Mammary microvascular endothelial cell (primary cell): Measurements from ENCODE around the gene GOLGA6L26. TPM values are rescaled to one million over a fixed set of nuclear protein-coding genes. Genes with fewer than 3 reads are reported as not detected.

Experiments used
- total RNA-seq: library from RNA; depleted of rRNA; stranded (reverse); fragments of >200 nt; gene quantifications from 2 replicates; pipeline ENCODE4 v1.2.3, GENCODE V29; 2015

The GOLGA6L26 gene, protein sequence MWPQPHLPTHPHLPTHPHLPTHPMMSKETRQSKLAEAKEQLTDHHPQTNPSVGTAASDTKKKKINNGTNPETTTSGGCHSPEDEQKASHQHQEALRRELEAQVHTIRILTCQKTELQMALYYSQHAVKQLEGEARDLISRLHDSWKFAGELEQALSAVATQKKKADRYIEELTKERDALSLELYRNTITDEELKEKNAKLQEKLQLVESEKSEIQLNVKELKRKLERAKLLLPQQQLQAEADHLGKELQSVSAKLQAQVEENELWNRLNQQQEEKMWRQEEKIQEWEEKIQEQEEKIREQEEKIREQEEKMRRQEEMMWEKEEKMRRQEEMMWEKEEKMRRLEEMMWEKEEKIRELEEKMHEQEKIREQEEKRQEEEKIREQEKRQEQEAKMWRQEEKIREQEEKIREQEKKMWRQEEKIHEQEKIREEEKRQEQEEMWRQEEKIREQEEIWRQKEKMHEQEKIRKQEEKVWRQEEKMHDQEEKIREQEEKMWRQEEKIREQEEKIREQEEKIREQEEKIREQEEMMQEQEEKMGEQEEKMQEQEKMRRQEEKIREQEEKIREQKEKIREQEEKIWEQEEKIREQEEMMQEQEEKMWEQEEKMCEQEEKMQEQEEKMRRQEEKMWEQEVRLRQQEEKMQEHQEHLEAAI
- not detected in 2 replicates for total RNA-seq

GRCh38 chr15:23334096-23334495, at the start of gene GOLGA6L26:
Gene GOLGA6L26, minus strand, starts transcription at chr15:23334196. Its CDS starts 61 bp downstream, at chr15:23334135.

DNA sequence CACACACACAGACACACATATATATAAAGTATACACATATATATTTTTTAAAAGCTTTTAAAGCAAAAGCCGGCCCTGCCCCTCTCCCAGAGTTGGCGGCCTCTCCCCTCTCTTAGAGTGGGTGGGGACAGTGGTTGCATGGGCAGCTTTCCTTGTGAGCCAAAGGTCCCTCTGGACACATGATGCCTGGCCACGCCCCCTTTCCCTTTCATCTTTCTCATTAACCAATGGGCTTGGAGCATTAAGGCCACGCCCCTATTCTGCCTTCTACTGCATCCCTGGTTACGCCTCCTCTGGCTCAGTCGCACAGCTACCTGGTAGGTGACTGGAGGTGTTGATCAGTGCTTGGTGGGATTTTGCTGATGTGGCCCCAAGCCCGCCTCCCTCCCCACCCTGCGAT, 20.5 kb upstream of the GOLGA6L26 start, which contains the start of gene GOLGA8S:
GOLGA8S (plus strand) TSS at position 301 of the 400 bp plus-strand sequence; CDS start at position 363, 62 bp downstream.

Other genes with a start within 250 kb of the GOLGA6L26 start
- gene GOLGA6L1, start 197.4 kb downstream of the GOLGA6L26 start, total RNA-seq = not detected in 2 replicates
- 0.07 TPM in 1 of 2 replicates, not detected in the other for gene GOLGA8S, start 20.6 kb upstream of the GOLGA6L26 start, total RNA-seq
- gene GOLGA6L2, start 113.0 kb upstream of the GOLGA6L26 start, total RNA-seq = not detected in 2 replicates
- gene MKRN3, start 231.5 kb upstream of the GOLGA6L26 start, total RNA-seq = 0.07 TPM in 1 of 2 replicates, not detected in the other